IMR-90 (cell line): ENCODE data around the gene ASXL3. TPM values are rescaled to one million over a fixed set of nuclear protein-coding genes. Genes with fewer than 3 reads are reported as not detected.

Experiments used
- ATAC-seq: fragments of 200-7000 bp; cut with Tn5 transposase; 2 replicates; pipeline ENCODE4 v1.9.1; 2020; ENCODE audit warnings: low read depth, mild to moderate bottlenecking, moderate library complexity
- BruUV-seq: library from RNA; stranded (reverse); fragments of 400-500 nt; replicated peaks from 2 replicates; lab custom pipeline; 2021; lab: Mats Ljungman, UMichigan
- CTCF ChIA-PET: fragments of 300-600 bp; formaldehyde crosslinking; extraction: SDS; loops from one replicate; lab custom pipeline; 2021; ENCODE audit warnings: antibody characterized with exemption; lab: Yijun Ruan, JAX
- POLR2A ChIA-PET: fragments of 300-600 bp; sonication (Branson Sonifier 250); formaldehyde crosslinking; loops from one replicate; lab custom pipeline; 2022; ENCODE audit warnings: antibody characterized with exemption; ENCODE audit not compliant: unreplicated experiment; lab: Charles Lee
- DNase-seq: peaks from one replicate; pipeline ENCODE4 v3.0.0; 2013
- H2AFZ ChIP-seq: replicated peaks from 2 replicates; pipeline ENCODE3; 2013; ENCODE audit warnings: low read length, mild to moderate bottlenecking; ENCODE audit not compliant: poor library complexity
- H2AK5ac ChIP-seq: 2 replicates; pipeline ENCODE4 v1.6.1; 2013; ENCODE audit warnings: low read depth, low read length, inconsistent platforms
- H2AK9ac ChIP-seq: replicated peaks from 2 replicates; pipeline ENCODE3; 2013; ENCODE audit warnings: mild to moderate bottlenecking, low read depth, low read length, moderate library complexity; ENCODE audit not compliant: poor library complexity
- H2BK120ac ChIP-seq: 2 replicates; pipeline ENCODE4 v1.6.1; 2013; ENCODE audit warnings: low read depth, low read length, inconsistent platforms
- H2BK15ac ChIP-seq: 3 replicates; pipeline ENCODE4 v1.6.1; 2013; ENCODE audit warnings: low read depth, low read length, inconsistent platforms
- H2BK20ac ChIP-seq: 2 replicates; pipeline ENCODE4 v1.6.1; 2013; ENCODE audit warnings: low read depth, mild to moderate bottlenecking, inconsistent platforms, low read length, moderate library complexity
- H2BK5ac ChIP-seq: 2 replicates; pipeline ENCODE4 v1.6.1; 2013; ENCODE audit warnings: mild to moderate bottlenecking, low read depth, low read length, inconsistent platforms; ENCODE audit not compliant: poor library complexity, severe bottlenecking
- H3K14ac ChIP-seq: replicated peaks from 2 replicates; pipeline ENCODE4 v1.6.1; 2013; ENCODE audit warnings: low read depth, low read length, inconsistent platforms
- H3K18ac ChIP-seq: 2 replicates; pipeline ENCODE4 v1.6.1; 2013; ENCODE audit warnings: low read depth, low read length, control low read depth
- H3K23ac ChIP-seq: 2 replicates; pipeline ENCODE4 v1.6.1; 2013; ENCODE audit warnings: low read depth, low read length, inconsistent platforms
- H3K27ac ChIP-seq: 2 replicates; pipeline ENCODE4 v1.5.1; 2013; ENCODE audit warnings: mild to moderate bottlenecking, control low read depth, low read length; ENCODE audit not compliant: insufficient read depth
- H3K27me3 ChIP-seq: 2 replicates; pipeline ENCODE4 v1.6.1; 2013; ENCODE audit warnings: low read length; ENCODE audit not compliant: control insufficient read depth, insufficient read depth
- H3K36me3 ChIP-seq: 2 replicates; pipeline ENCODE4 v1.6.1; 2013; ENCODE audit warnings: low read length, mixed read lengths; ENCODE audit not compliant: control insufficient read depth, insufficient read depth
- H3K4ac ChIP-seq: 2 replicates; pipeline ENCODE4 v1.6.1; 2013; ENCODE audit warnings: low read depth, low read length, inconsistent platforms
- H3K4me1 ChIP-seq: 2 replicates; pipeline ENCODE4 v1.6.1; 2013; ENCODE audit warnings: low read length, mixed read lengths; ENCODE audit not compliant: control insufficient read depth, insufficient read depth
- H3K4me2 ChIP-seq: 2 replicates; pipeline ENCODE4 v1.6.1; 2013; ENCODE audit warnings: low read depth, mild to moderate bottlenecking, control low read depth, low read length, moderate library complexity
- H3K4me3 ChIP-seq: 2 replicates; pipeline ENCODE4 v1.5.1; 2013; ENCODE audit warnings: low read depth, mild to moderate bottlenecking, control low read depth, low read length, moderate library complexity; ENCODE audit not compliant: insufficient read depth
- H3K56ac ChIP-seq: 2 replicates; pipeline ENCODE4 v1.6.1; 2013; ENCODE audit warnings: low read length, inconsistent platforms; ENCODE audit not compliant: insufficient read depth; ENCODE audit errors: extremely low read depth
- H3K79me1 ChIP-seq, 2 experiments: 2 replicates each; pipeline ENCODE4 v1.6.1; 2013; ENCODE audit warnings: low read length in 2 of 2, inconsistent platforms in 1 of 2, low read depth in 1 of 2
- H3K9ac ChIP-seq: 2 replicates; pipeline ENCODE4 v1.6.1; 2013; ENCODE audit warnings: low read depth, low read length, control low read depth
- H3K9me1 ChIP-seq: 2 replicates; pipeline ENCODE4 v1.6.1; 2013; ENCODE audit warnings: low read length, inconsistent platforms; ENCODE audit not compliant: insufficient read depth
- H3K9me3 ChIP-seq: 2 replicates; pipeline ENCODE4 v1.6.1; 2013; ENCODE audit warnings: low read length; ENCODE audit not compliant: control insufficient read depth, insufficient read depth
- H4K20me1 ChIP-seq: 2 replicates; pipeline ENCODE4 v1.6.1; 2013; ENCODE audit warnings: low read length, inconsistent platforms; ENCODE audit not compliant: insufficient read depth
- H4K5ac ChIP-seq: 2 replicates; pipeline ENCODE4 v1.6.1; 2013; ENCODE audit warnings: mild to moderate bottlenecking, low read depth, low read length, control low read depth
- H4K8ac ChIP-seq, 2 experiments: 2 replicates each; pipeline ENCODE4 v1.6.1; 2013; ENCODE audit warnings: low read depth in 2 of 2, low read length in 2 of 2, control low read depth in 1 of 2, inconsistent platforms in 1 of 2
- H4K91ac ChIP-seq: 2 replicates; pipeline ENCODE4 v1.6.1; 2013; ENCODE audit warnings: low read depth, low read length, inconsistent platforms; ENCODE audit not compliant: insufficient read depth
- NFE2L2 ChIP-seq: fragments of 150-350 bp; IDR thresholded peaks from 2 replicates; pipeline ENCODE4 v1.6.1; 2016; ENCODE audit warnings: low read depth, mild to moderate bottlenecking, low read length
- RCOR1 ChIP-seq: IDR thresholded peaks from 2 replicates; pipeline ENCODE4 v1.6.1; 2012; ENCODE audit warnings: mild to moderate bottlenecking, low read length, improper control_type of control experiment; ENCODE audit not compliant: insufficient replicate concordance
- WGBS, 2 experiments: methylation state at CpG; one replicate each; pipeline versions ENCODE4 v1.1.5 to v1.1.7; 2013; ENCODE audit warnings: missing lambda C conversion rate in 2 of 2; ENCODE audit not compliant: insufficient read length in 1 of 2; ENCODE audit errors: extremely low coverage in 2 of 2; 5-methylcytosine and 5-hydroxymethylcytosine counted together
- dilution Hi-C: fragments of 300-500 bp; cut with HindIII; formaldehyde crosslinking; loops from one replicate; pipeline ENCODE4 v1.14.3; 2018; ENCODE audit warnings: low sequenced_read_pairs; ENCODE audit not compliant: unreplicated experiment
- in situ Hi-C: fragments of 300-500 bp; cut with MboI; formaldehyde crosslinking; loops from 3 replicates; pipeline ENCODE4 v1.14.3; 2019; ENCODE audit warnings: low sequenced_read_pairs, inconsistent platforms, mixed read lengths
- intact Hi-C: fragments of 100-400 bp; cut with micrococcal nuclease; formaldehyde crosslinking; loops from 2 replicates; pipeline ENCODE4 v1.10.0; 2022
- polyA plus RNA-seq, 3 experiments: library from polyadenylated mRNA; depleted of rRNA; stranded (reverse); fragments of >200 nt; gene quantifications; 2 replicates each; pipeline ENCODE4 v1.2.3, GENCODE V29; 2012; ENCODE audit warnings: low replicate concordance in 1 of 3
- total RNA-seq: library from RNA; depleted of rRNA; stranded (reverse); fragments of >200 nt; gene quantifications from 2 replicates; pipeline ENCODE4 v1.2.3, GENCODE V29; 2012

Gene ASXL3
- total and polyA plus RNA-seq, 2 of the 4 experiments (the other 2 are of a cell fraction), result 0.03 to 0.54 TPM

GRCh38 chr18:33745871-33746545 is 168.0 kb downstream of the ASXL3 start:
- Histone ChIP-seq H2AFZ (no peak overlapping the region), H4K8ac (no peak overlapping the region), H3K27ac (no peak overlapping the region), H3K9ac (no peak overlapping the region), H3K18ac (no peak overlapping the region), H3K4me1 (no peaks in the 10 kb centered on the region; the same call in 1 of the 2 replicates), H4K5ac (no peak overlapping the region), H2BK5ac (no peak overlapping the region), H4K91ac (no peak overlapping the region), H3K9me1 (no peaks in the 10 kb centered on the region), H4K20me1 (no peaks in the 10 kb centered on the region), H3K4me3 (no peak overlapping the region), H2AK5ac (no peak overlapping the region), H2BK15ac (no peak overlapping the region), H2AK9ac (no peak overlapping the region), H2BK120ac (no peak overlapping the region), H3K79me1 (no peaks in the 10 kb centered on the region), H2BK20ac (no peak overlapping the region), H3K4me2 (no peak overlapping the region), H3K27me3 (no peaks in the 10 kb centered on the region; the same call in 1 of the 2 replicates), H3K36me3 (peaks cover 2% of the 10 kb centered on the region; the same call in 1 of the 2 replicates), H3K4ac (no peak overlapping the region), H3K14ac (no peak overlapping the region), H3K56ac (no peak overlapping the region), H3K9me3 (no peaks in the 10 kb centered on the region), H3K23ac (no peak overlapping the region)
- no peak for DNase-seq
- BruUV-seq, result no TSS peak
- intact Hi-C loops (no loop called here), dilution Hi-C loops (no loop called here), in situ Hi-C loops (no loop called here)
- TF ChIP-seq RCOR1 (no peak), NFE2L2 (no peak)
- WGBS, 2 experiments, result 90% methylated on average over 3 of the region's 16 CpGs; no CpG with 5 or more reads in 1 of the 2 experiments
- CTCF ChIA-PET, result interaction anchor here (0.6 to 1.0 kb wide), 2 partner anchors 15 to 202 kb away, joined by 3 read pairs; no protein-coding TSS in a partner anchor
- POLR2A ChIA-PET, result no interaction called here
- no peak for ATAC-seq
